Measurements from ENCODE around the gene SQSTM1.

Gene SQSTM1

DNA sequence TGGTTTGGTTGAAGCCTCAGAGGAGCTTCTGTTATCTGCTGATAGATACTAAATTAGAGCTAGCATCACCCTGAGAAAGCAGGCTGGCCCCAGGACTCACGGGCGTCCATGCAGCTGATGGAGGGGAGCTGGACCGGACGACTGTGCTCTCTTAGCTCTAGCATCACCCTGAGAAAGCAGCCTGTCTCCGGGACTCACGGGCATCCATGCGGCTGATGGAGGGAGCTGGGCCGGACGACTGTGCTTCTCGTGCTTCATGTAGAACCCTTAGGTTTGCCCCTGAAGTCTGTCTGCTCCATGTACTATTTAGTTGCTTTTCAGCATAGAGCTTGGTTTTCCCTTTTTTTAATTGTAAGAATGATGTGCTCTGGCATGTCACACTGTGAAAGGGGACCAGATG is 43.2 kb upstream of the SQSTM1 start:
- ChIA-PET POLR2A (ENCODE audit: low non-redundant PET) (no interaction called here), CTCF (interaction anchor here (0.7 to 1.5 kb wide), 2 partner anchors 14 to 27 kb away, joined by 3 to 11 read pairs; no protein-coding TSS in a partner anchor)
- no peak for DNase-seq (ENCODE audit: low spot score)

DNA sequence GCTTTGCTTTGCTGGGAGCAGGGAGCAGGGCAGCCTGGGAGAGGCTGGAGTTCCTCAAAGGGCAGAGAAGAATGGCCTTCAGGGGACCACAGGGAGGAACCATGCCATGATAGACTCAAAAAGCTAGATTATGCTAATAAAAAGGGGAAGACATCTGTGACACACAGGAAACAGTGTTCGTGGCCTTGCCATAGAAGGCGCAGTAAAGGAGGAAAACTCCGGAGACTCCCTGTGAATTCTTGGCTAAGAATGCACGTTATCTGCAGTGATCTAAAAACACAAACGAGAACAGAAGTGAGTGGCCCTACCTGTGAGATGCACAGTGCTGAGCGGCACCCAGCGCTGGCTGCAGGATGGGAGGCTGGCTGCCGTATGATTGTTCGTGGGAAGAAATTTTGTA is 42.8 kb upstream of the SQSTM1 start:
- TF ChIP-seq, protein P1, sequence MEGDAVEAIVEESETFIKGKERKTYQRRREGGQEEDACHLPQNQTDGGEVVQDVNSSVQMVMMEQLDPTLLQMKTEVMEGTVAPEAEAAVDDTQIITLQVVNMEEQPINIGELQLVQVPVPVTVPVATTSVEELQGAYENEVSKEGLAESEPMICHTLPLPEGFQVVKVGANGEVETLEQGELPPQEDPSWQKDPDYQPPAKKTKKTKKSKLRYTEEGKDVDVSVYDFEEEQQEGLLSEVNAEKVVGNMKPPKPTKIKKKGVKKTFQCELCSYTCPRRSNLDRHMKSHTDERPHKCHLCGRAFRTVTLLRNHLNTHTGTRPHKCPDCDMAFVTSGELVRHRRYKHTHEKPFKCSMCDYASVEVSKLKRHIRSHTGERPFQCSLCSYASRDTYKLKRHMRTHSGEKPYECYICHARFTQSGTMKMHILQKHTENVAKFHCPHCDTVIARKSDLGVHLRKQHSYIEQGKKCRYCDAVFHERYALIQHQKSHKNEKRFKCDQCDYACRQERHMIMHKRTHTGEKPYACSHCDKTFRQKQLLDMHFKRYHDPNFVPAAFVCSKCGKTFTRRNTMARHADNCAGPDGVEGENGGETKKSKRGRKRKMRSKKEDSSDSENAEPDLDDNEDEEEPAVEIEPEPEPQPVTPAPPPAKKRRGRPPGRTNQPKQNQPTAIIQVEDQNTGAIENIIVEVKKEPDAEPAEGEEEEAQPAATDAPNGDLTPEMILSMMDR (conservative IDR thresholded peaks at IDR 0.05; ENCODE audit: low read depth) = no peak
- H3K27ac ChIP-seq = no peak overlapping the region
- CTCF ChIA-PET = interaction anchor here (0.7 to 1.5 kb wide), 2 partner anchors 15 to 28 kb away, joined by 3 to 11 read pairs; no protein-coding TSS in a partner anchor
- no peak for DNase-seq (ENCODE audit: low spot score)
- POLR2A ChIA-PET (ENCODE audit: low non-redundant PET) = no interaction called here

More for the DNA sequence above, 43.2 kb upstream of the SQSTM1 start:
- no peak overlapping the region for H3K27ac ChIP-seq
- TF ChIP-seq, protein P1 (conservative IDR thresholded peaks at IDR 0.05; ENCODE audit: low read depth) = no peak

DNA sequence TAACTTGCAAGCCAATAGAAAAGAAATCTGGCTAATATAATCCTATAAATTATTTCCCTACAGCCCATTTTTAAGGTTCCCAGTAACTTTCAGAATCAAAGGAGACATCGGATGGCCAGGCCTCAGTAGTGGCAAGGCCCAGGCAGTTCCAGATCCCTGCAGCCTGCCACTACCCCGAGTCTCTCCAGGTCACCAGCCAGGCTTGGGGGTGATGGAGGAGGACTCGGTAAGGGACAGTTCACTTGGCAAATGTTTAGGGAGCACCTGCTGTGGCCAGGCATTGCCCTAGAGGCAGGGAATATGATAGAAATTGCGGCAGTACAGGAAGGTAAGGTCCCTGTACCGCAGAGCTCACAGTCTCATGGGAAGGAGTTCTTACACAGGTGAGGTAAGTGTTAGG is 42.1 kb upstream of the SQSTM1 start:
- CTCF ChIA-PET = no interaction called here
- POLR2A ChIA-PET (ENCODE audit: low non-redundant PET) = no interaction called here
- TF ChIP-seq, protein P1 (conservative IDR thresholded peaks at IDR 0.05; ENCODE audit: low read depth) = no peak
- DNase-seq (ENCODE audit: low spot score) = no peak
- H3K27ac ChIP-seq = no peak overlapping the region

DNA sequence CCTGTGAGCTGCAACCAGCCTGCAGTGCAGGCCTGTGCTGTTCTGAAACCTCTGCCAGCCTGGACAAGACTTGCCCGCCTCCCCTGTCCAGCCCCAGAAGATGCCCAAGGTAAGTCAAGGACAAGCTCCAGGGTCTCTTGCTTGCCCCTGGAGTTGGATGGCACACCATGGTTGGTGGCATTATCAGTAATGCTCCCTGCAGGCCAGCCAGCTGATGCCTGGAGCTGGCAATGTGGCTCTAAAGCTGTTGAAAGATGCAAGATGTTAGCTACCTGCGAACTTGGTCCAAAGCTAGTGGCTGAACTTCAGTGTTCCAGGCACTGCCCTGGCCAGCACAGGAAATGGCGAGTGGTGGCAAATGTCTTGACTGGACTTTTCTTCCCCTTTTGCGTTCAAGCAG is 40.9 kb upstream of the SQSTM1 start:
- ChIA-PET POLR2A (ENCODE audit: low non-redundant PET) (no interaction called here), CTCF (interaction anchor here (0.5 to 1.4 kb wide), 4 partner anchors 9 to 172 kb away, joined by 3 to 9 read pairs (median 4); no protein-coding TSS in a partner anchor)
- no peak for DNase-seq (ENCODE audit: low spot score)
- TF ChIP-seq, protein P1 (conservative IDR thresholded peaks at IDR 0.05; ENCODE audit: low read depth) = no peak
- peak overlapping the region; percentile 3; the same call in 1 of the 2 replicates for H3K27ac ChIP-seq

DNA sequence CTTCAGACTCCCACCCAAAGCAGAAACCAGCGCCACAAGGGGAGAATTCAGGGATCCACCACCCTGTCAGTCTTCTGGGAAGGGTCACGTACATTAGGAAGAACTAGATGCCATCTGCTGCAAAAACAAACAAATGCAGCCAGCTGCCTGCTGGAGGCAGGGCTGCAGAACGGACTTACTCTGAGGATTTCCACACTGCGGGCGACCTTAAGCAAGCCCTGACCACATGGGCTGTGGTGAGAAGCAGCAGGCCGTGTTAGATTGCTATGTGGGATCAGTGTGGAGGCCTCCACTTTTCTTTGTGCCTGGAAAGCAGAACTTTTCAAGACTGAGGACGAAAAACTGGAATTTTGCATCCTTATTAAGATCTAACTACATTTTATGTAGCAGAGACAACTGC is 40.3 kb upstream of the SQSTM1 start:
- H3K27ac ChIP-seq = 0 out of 2 replicates have a peak overlapping the region, but pooled peaks have one; percentile 3
- no peak for DNase-seq (ENCODE audit: low spot score)
- ChIA-PET CTCF (interaction anchor here (1.0 to 1.4 kb wide), 3 partner anchors 9 to 18 kb away, joined by 3 to 9 read pairs (median 6); no protein-coding TSS in a partner anchor), POLR2A (ENCODE audit: low non-redundant PET) (no interaction called here)
- TF ChIP-seq, protein P1 (conservative IDR thresholded peaks at IDR 0.05; ENCODE audit: low read depth) = no peak

DNA sequence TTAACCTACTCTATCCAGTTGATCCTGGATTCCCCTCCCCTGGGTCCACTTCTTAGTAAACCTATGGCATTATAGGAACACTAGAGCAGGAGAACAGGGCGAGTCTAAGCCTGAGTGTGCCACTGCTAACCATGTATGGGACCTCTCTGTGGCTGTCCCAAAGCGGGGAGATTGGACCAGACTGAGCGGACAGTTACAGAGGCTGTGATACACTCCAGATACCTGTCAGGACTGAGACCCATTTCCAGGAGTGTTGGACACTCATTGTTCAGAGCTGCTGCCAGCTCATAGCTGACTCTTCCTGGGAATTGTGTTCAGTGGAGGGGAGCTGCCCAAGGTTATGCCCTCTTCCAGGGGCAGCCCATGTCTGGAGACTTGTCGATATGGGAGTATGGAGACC is 38.9 kb upstream of the SQSTM1 start:
- no peak overlapping the region; the same call in 1 of the 2 replicates for H3K27ac ChIP-seq
- POLR2A ChIA-PET (ENCODE audit: low non-redundant PET) = no interaction called here
- CTCF ChIA-PET = interaction anchor here (0.6 kb wide), 1 partner anchor 158 kb away, joined by 4 read pairs; the partner anchor contains the start of gene HNRNPH1
- DNase-seq (ENCODE audit: low spot score) = no peak
- TF ChIP-seq, protein P1 (conservative IDR thresholded peaks at IDR 0.05; ENCODE audit: low read depth) = no peak
